Stimulated activated CD8-positive, alpha-beta memory T cell treated with anti-CD3 and anti-CD28 coated beads, Interleukin-12 subunit alpha, Interleukin-12 subunit beta, amount 100 ng/mL, for 24 hours (primary cell): Measurements from ENCODE around the gene NUTF2.
"Not testable (repeated sequence)": the region's sequence is repeated elsewhere in the genome, so short reads cannot be mapped to it uniquely, and the experiment has no call there.

Experiments used
- DNase-seq: peaks from one replicate; pipeline ENCODE4 v3.0.0-alpha.2; 2020; ENCODE audit errors: extremely low read depth

NUTF2 gene

GRCh38 chr16:67885545-67885944 lies 38.8 kb downstream of the NUTF2 start:
- DNase-seq, result no peak

DNA sequence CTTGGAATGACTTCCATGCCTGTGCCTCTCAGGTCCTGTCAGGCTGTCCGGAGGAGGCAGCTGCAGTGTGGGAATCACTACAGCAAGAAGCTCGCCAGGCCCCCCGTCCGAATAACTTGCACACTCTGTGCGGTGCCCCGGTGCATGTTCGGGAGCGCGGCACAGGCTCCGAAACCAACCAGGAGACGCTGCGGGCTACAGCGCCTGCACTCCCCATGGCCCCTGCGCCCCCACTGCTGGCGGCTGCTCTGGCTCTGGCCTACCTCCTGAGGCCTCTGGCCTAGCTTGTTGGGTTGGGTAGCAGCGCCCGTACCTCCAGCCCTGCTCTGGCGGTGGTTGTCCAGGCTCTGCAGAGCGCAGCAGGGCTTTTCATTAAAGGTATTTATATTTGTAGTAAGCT lies 39.2 kb downstream of the NUTF2 start:
- DNase-seq, result no peak

- DNase-seq, result no peak
These were observed 39.7 kb downstream of the NUTF2 start for GRCh38 chr16:67886387-67886786.

DNA sequence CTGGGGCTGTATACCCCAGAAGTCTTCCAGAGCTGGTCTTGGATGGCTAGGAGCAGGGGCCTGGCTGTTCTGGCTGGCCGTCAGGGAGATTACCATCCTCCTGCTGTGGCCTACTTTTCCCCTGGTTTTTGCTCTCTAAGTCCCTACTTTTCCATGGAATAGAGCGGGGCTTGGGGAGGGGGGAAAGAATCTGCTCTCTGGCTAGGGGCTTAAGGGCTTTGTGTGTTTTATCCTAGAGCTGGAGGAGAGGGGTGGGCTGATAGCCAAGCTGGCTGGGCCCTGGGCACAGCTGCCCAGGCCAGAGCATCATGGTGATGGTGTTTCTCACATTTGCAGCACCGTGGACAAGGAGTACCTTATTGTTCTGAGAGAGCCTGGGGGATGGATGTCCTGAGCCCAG lies 41.6 kb downstream of the NUTF2 start:
- no peak for DNase-seq

DNA sequence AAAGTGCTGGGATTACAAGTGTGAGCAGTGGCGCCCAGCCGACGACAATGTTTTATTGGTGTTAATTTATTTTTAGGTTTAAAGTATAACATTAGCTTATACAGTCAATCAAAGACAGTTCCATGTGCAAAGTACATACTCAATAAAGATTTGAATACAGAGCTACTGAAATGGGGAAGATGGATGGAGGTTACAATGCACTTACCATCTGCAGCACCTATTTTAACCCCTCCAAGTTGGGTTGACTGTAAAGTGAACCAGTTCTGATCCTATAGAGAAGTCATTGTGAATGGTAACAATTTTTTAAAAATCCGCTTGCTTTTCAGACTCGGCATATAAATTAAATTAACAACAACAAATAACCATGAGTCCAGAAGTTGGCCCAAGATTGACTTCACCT lies 45.6 kb downstream of the NUTF2 start:
- DNase-seq, result no peak

- DNase-seq, result peak; percentile 85
These were observed 46.4 kb downstream of the NUTF2 start, which contains the start of gene PSKH1 for GRCh38 chr16:67892899-67893742. Gene PSKH1, plus strand, starts transcription at chr16:67893254. Its CDS starts 15,496 bp downstream, at chr16:67908750.

DNA sequence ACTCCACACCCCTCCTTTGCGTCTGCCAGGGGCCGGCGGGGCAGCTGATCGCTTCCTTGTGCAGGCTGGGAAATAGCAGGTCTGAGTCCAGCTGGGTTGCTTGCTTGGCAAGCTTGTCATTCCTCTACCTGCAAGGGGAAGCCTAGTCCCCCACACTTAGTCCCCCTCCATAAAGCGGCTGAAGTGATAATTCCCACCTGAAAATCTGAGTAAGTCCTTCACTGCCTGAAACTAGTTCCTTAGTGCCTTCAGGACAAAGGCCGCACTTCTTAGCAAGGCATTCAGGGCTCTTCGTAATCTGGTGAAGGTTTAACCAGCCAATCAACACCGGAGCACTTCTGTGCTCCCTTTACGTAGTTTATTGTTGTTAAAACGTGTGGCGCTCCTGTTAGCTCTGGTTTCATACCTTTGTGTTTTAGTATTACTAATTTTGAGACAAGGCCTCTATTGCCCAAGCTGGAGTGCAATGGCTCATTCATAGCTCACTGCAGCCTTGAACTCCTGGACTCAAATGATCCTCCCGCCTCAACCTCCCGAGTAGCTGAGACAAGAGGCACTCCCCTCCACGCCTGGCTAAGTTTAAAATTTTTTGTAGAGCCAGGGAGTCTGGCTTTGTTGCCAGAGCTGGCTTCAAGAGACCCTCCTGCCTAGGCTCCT lies 47.1 kb downstream of the NUTF2 start:
- no peak for DNase-seq

- DNase-seq, result no peak
These were observed 50.5 kb downstream of the NUTF2 start for GRCh38 chr16:67897231-67897630.

GRCh38 chr16:67901734-67902133 lies 55.0 kb downstream of the NUTF2 start:
- no peak for DNase-seq

DNA sequence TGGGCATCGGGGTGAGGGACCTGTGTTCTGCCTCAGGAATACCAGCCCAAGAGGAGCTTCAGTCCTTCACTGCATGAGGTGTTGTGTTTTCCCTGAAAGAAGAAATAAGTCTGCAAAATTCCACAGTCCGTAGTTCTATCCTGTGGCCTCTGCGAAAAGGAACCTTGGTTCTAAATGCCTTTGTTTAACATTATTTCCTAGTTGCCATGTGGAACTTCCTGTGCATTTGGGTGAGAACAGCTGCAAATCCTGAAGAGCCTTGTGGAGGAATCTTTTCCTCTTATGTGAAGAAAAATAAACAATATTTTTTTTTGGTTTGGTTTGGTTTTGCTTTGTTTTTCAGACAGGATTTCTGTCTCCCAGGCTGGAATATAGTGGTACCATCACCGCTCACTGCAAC lies 56.1 kb downstream of the NUTF2 start:
- DNase-seq, result no peak

- DNase-seq, result no peak
These were observed 60.9 kb downstream of the NUTF2 start for GRCh38 chr16:67907397-67908180.

DNA sequence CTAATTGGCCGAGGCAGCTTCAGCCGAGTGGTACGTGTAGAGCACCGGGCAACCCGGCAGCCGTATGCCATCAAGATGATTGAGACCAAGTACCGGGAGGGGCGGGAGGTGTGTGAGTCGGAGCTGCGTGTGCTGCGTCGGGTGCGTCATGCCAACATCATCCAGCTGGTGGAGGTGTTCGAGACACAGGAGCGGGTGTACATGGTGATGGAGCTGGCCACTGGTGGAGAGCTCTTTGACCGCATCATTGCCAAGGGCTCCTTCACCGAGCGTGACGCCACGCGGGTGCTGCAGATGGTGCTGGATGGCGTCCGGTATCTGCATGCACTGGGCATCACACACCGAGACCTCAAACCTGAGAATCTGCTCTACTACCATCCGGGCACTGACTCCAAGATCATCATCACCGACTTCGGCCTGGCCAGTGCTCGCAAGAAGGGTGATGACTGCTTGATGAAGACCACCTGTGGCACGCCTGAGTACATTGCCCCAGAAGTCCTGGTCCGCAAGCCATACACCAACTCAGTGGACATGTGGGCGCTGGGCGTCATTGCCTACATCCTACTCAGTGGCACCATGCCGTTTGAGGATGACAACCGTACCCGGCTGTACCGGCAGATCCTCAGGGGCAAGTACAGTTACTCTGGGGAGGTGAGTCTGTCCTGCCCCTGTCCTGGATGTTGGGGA lies 62.5 kb downstream of the NUTF2 start:
- DNase-seq, result no peak

- no peak for DNase-seq
These were observed 63.4 kb downstream of the NUTF2 start for GRCh38 chr16:67910158-67910557.

GRCh38 chr16:67914758-67915495 lies 68.2 kb downstream of the NUTF2 start:
- no peak for DNase-seq

- DNase-seq, result not testable (repeated sequence)
These were observed 68.7 kb downstream of the NUTF2 start for GRCh38 chr16:67915496-67915769.

DNA sequence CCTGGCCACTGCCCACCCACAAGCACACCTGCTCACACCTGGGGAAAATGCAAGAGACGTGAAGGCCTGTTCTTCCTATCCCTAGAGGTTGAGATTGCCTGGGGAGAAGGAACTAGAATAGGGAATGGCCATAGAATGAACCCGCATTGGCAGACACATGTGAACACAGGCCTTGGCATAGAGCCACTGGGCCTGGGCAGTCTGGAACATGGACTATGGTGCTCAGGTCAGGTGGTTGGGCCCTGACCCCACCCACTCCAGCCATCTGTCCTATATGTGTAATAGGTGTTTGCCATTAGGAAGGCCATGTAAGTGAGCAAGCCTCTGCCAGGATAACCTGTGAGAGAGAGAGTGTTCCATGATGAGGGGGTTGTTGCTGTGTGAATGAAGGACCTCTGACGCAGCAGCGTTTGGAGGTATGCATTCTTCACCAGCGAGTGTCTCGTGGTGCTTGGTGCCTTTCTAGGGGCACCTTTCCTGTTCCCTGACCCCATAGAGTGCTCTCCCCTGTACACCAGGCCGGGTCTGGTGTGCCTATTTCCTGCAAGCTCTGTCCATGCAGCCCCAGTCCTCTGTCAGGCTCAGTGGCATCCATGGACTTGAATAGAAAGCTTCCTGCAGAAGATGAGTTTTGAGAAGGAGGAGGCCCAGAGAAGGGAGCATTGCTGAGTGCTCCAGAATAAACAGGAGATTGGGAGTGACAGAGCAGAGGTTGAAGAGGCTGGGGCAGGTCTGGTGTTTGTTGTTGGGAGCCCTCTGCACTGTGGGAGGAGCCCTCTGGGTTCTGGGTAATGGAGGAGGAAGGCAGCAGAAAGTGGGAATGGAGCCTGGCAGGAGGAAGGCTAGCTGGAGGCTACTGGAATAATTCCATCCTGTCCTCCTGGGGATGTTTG lies 69.3 kb downstream of the NUTF2 start:
- no peak for DNase-seq

DNA sequence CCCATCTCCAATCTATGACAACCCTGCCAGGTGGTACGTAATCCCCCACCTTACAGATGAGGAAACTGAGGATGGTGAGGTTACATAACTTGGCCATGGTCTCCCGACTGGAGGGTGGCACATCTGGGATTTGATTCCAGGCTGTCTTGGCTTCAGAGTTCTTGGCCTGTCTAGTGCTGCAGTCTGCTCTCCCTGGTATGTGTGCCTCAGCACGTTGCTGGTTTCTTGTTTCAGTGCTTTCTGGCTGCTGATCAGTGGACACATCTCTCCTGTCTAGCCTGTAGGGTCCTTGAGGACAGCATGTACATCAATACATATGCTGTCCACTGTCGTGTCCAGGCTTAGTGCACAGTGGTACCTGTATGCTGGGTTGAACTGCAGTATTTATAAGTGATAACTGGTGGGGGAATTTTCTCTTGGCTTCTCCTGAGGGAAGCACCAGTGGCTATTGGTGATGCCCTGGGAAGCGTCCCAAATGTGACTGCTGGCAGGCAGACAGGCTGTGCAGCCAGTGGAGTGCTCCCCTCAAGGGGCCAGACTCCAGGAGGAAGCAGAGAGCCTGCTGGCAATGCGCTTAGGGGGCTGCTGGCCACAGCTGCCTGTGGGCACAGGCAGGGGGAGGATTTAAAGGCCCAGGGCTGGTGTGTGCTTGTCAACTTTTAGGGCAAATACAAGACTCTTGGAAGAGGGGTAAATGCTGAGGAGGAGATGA lies 70.6 kb downstream of the NUTF2 start:
- DNase-seq, result no peak

- no peak for DNase-seq
These were observed 71.1 kb downstream of the NUTF2 start for GRCh38 chr16:67917852-67918236.

- DNase-seq, result no peak
These were observed 73.0 kb downstream of the NUTF2 start for GRCh38 chr16:67919622-67920221.
